ENCODE measurements around the gene NRBF2.
"Not testable (repeated sequence)": the region's sequence is repeated elsewhere in the genome, so short reads cannot be mapped to it uniquely, and the experiment has no call there.

Gene NRBF2

GRCh38 chr10:63119041-63119440 lies 14.1 kb upstream of the NRBF2 start:
- no peak for DNase-seq (ENCODE audit: low spot score)

GRCh38 chr10:63120554-63120953 lies 12.6 kb upstream of the NRBF2 start:
- no peak for DNase-seq (ENCODE audit: low spot score)

- DNase-seq (ENCODE audit: low spot score), result no peak
Observed at GRCh38 chr10:63123727-63124362, 9.3 kb upstream of the NRBF2 start.

GRCh38 chr10:63125459-63125858 lies 7.7 kb upstream of the NRBF2 start:
- DNase-seq (ENCODE audit: low spot score), result no peak

GRCh38 chr10:63128443-63128842 lies 4.7 kb upstream of the NRBF2 start:
- no peak for DNase-seq (ENCODE audit: low spot score)

- DNase-seq (ENCODE audit: low spot score), result no peak
Observed at GRCh38 chr10:63129888-63130287, 3.2 kb upstream of the NRBF2 start.

- no peak for DNase-seq (ENCODE audit: low spot score)
Observed at GRCh38 chr10:63132651-63133055, 475 bp upstream of the NRBF2 start.

- peak; percentile 2 for DNase-seq (ENCODE audit: low spot score)
Observed at GRCh38 chr10:63133821-63134557, 861 bp downstream of the NRBF2 start.

- no peak for DNase-seq (ENCODE audit: low spot score)
Observed at GRCh38 chr10:63137306-63137705, 4.2 kb downstream of the NRBF2 start.

- no peak for DNase-seq (ENCODE audit: low spot score)
Observed at GRCh38 chr10:63140077-63140476, 6.9 kb downstream of the NRBF2 start.

- no peak for DNase-seq (ENCODE audit: low spot score)
Observed at GRCh38 chr10:63142136-63142535, 9.0 kb downstream of the NRBF2 start.

- no peak for DNase-seq (ENCODE audit: low spot score)
Observed at GRCh38 chr10:63143987-63144386, 10.9 kb downstream of the NRBF2 start.

GRCh38 chr10:63145782-63146181 lies 12.7 kb downstream of the NRBF2 start:
- DNase-seq (ENCODE audit: low spot score), result no peak

GRCh38 chr10:63146503-63146902 lies 13.4 kb downstream of the NRBF2 start:
- no peak for DNase-seq (ENCODE audit: low spot score)

- DNase-seq (ENCODE audit: low spot score), result no peak
Observed at GRCh38 chr10:63150745-63151144, 17.6 kb downstream of the NRBF2 start.

- not testable (repeated sequence) for DNase-seq (ENCODE audit: low spot score)
Observed at GRCh38 chr10:63153868-63154545, 20.9 kb downstream of the NRBF2 start.

- DNase-seq (ENCODE audit: low spot score), result no peak
Observed at GRCh38 chr10:63154546-63155387, 21.6 kb downstream of the NRBF2 start.

GRCh38 chr10:63155388-63156020 lies 22.4 kb downstream of the NRBF2 start:
- DNase-seq (ENCODE audit: low spot score), result no peak

- no peak for DNase-seq (ENCODE audit: low spot score)
Observed at GRCh38 chr10:63156236-63156635, 23.1 kb downstream of the NRBF2 start.

- DNase-seq (ENCODE audit: low spot score), result peak; percentile 74
Observed at GRCh38 chr10:63157845-63158624, 24.9 kb downstream of the NRBF2 start.

GRCh38 chr10:63161592-63161991 lies 28.5 kb downstream of the NRBF2 start:
- no peak for DNase-seq (ENCODE audit: low spot score)

All from CD4-positive, alpha-beta T cell treated with Interleukin-2 at 100 ng/mL for 4 hours (primary cell).